ENCODE data around the gene ICAM4. TPM values are rescaled to one million over a fixed set of nuclear protein-coding genes. Genes with fewer than 3 reads are reported as not detected.

The ICAM4 gene
- total and polyA plus RNA-seq, 9 of the 15 experiments (the other 6 are each of a cell fraction or from before 2014, with no cell fraction given) = 14.1 to 86.1 (median 29.6) TPM

GRCh38 chr19:10251792-10252694, 34.7 kb upstream of the ICAM4 start, which contains the start of gene MRPL4 (continued):
- TF ChIP-seq, protein P1, sequence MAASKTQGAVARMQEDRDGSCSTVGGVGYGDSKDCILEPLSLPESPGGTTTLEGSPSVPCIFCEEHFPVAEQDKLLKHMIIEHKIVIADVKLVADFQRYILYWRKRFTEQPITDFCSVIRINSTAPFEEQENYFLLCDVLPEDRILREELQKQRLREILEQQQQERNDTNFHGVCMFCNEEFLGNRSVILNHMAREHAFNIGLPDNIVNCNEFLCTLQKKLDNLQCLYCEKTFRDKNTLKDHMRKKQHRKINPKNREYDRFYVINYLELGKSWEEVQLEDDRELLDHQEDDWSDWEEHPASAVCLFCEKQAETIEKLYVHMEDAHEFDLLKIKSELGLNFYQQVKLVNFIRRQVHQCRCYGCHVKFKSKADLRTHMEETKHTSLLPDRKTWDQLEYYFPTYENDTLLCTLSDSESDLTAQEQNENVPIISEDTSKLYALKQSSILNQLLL (CRISPR knock-in tag; IDR thresholded peaks at IDR 0.05; ENCODE audit: borderline replicate concordance) = no peak
- no peak for TF ChIP-seq POU5F1 (IDR thresholded peaks at IDR 0.05; ENCODE audit: borderline replicate concordance, low read depth, low read length, partially characterized antibody)
- no peak for TF ChIP-seq ZFP30 (CRISPR knock-in tag; IDR thresholded peaks at IDR 0.05; ENCODE audit: borderline replicate concordance)
- TF ChIP-seq HNRNPUL1 (IDR thresholded peaks at IDR 0.05; ENCODE audit: low read length) = no peak
- peak; percentile 87 to 90 for TF ChIP-seq MAZ (CRISPR knock-in tag; conservative IDR thresholded peaks at IDR 0.05 in 1 of 2, IDR thresholded peaks at IDR 0.05 in 1 of 2)
- TF ChIP-seq, protein P2, sequence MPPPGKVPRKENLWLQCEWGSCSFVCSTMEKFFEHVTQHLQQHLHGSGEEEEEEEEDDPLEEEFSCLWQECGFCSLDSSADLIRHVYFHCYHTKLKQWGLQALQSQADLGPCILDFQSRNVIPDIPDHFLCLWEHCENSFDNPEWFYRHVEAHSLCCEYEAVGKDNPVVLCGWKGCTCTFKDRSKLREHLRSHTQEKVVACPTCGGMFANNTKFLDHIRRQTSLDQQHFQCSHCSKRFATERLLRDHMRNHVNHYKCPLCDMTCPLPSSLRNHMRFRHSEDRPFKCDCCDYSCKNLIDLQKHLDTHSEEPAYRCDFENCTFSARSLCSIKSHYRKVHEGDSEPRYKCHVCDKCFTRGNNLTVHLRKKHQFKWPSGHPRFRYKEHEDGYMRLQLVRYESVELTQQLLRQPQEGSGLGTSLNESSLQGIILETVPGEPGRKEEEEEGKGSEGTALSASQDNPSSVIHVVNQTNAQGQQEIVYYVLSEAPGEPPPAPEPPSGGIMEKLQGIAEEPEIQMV (tag; conservative IDR thresholded peaks at IDR 0.05; ENCODE audit: low read depth) = no peak
- no peak for TF ChIP-seq HEY1 (CRISPR knock-in tag; IDR thresholded peaks at IDR 0.05; ENCODE audit: borderline replicate concordance)
- TF ChIP-seq EHMT2 (IDR thresholded peaks at IDR 0.05) = no peak
- TF ChIP-seq ZC3H11A (IDR thresholded peaks at IDR 0.05; ENCODE audit: low read depth, low read length) = 0 out of 2 replicates have a peak, but pooled peaks have one; percentile 44
- no peak for TF ChIP-seq ZNF778 (CRISPR knock-in tag; IDR thresholded peaks at IDR 0.05)
- peak; percentile 65; the same call in 1 of the 2 replicates for TF ChIP-seq HLTF (IDR thresholded peaks at IDR 0.05)
- TF ChIP-seq ZNF764 (CRISPR knock-in tag; IDR thresholded peaks at IDR 0.05; ENCODE audit: low read depth) = no peak
- peak; percentile 86 for TF ChIP-seq ELF2 (CRISPR knock-in tag; IDR thresholded peaks at IDR 0.05)
- peak; percentile 98 for TF ChIP-seq ATF7 (IDR thresholded peaks at IDR 0.05)
- no peak for TF ChIP-seq MAFG (tag; conservative IDR thresholded peaks at IDR 0.05)
- TF ChIP-seq OTX1 (CRISPR knock-in tag; IDR thresholded peaks at IDR 0.05) = peak; percentile 81; the same call in 1 of the 2 replicates
- TF ChIP-seq MCM2 (IDR thresholded peaks at IDR 0.05; ENCODE audit: low read depth) = no peak
- peak; percentile 90 for TF ChIP-seq POLR2A (conservative IDR thresholded peaks at IDR 0.05)
- TF ChIP-seq TOE1 (IDR thresholded peaks at IDR 0.05; ENCODE audit: borderline replicate concordance) = peak; percentile 22; the same call in 1 of the 2 replicates
- TF ChIP-seq TOE1 (CRISPR knock-in tag; IDR thresholded peaks at IDR 0.05; ENCODE audit: borderline replicate concordance, low read depth) = no peak
- peak; percentile 99 for TF ChIP-seq ZFX (CRISPR knock-in tag; IDR thresholded peaks at IDR 0.05)
- TF ChIP-seq BRF1 (IDR thresholded peaks at IDR 0.05; ENCODE audit: borderline replicate concordance, extremely low read depth, insufficient read length) = no peak
- no peak for TF ChIP-seq PTTG1 (tag; IDR thresholded peaks at IDR 0.05; ENCODE audit: low read depth)
- TF ChIP-seq ZNF239 (CRISPR knock-in tag; IDR thresholded peaks at IDR 0.05) = no peak
- TF ChIP-seq ZNF655 (CRISPR knock-in tag; IDR thresholded peaks at IDR 0.05) = 0 out of 2 replicates have a peak, but pooled peaks have one; percentile 29
